ENCODE measurements around the gene CCL17. TPM values are rescaled to one million over a fixed set of nuclear protein-coding genes. Genes with fewer than 3 reads are reported as not detected.
A peak's percentile ranks its signal among the peaks of the same experiment; 100 is the strongest.

Gene CCL17
- total and polyA plus RNA-seq, 10 of the 15 experiments (the other 5 are each of a cell fraction or from before 2014, with no cell fraction given), result 1.2 to 84.9 (median 34.2) TPM

DNA sequence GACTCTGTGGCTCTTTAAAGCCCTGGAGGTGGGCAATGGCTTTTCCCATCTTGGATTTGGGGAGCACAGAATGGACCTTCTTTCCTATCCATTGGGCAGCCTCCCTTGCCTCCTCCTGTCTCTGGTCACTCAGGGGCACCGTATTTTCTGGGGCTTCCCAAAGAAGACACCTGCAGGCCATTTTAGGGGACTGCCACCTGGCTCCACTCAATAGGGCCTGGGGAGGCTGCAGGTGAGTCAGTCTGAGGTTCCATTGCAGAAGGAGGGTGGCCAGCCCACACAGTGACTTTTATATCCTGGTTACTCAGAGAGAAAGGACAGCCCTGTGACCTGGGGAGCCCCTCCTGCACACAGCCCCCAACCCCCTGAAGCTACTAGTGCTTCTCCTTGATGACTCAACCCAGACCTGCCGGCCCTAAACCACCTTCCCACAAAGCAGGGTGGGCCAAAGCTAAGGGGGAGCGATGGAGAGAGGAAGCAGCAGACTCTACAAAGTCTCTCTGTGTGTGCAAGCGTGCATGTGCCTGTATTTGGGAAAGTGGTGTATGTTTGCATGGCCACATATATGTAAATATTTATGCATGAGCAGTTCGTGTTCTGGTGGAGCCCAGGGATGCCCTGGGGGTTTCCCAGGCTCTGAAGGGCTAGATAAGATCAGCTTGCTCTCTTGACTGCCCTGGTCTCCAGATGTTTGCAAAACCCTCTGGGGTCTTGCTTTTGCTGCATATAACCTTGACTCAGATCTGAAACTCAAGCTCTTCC is 27.3 kb upstream of the CCL17 start (continued):
- TF ChIP-seq, protein P1, sequence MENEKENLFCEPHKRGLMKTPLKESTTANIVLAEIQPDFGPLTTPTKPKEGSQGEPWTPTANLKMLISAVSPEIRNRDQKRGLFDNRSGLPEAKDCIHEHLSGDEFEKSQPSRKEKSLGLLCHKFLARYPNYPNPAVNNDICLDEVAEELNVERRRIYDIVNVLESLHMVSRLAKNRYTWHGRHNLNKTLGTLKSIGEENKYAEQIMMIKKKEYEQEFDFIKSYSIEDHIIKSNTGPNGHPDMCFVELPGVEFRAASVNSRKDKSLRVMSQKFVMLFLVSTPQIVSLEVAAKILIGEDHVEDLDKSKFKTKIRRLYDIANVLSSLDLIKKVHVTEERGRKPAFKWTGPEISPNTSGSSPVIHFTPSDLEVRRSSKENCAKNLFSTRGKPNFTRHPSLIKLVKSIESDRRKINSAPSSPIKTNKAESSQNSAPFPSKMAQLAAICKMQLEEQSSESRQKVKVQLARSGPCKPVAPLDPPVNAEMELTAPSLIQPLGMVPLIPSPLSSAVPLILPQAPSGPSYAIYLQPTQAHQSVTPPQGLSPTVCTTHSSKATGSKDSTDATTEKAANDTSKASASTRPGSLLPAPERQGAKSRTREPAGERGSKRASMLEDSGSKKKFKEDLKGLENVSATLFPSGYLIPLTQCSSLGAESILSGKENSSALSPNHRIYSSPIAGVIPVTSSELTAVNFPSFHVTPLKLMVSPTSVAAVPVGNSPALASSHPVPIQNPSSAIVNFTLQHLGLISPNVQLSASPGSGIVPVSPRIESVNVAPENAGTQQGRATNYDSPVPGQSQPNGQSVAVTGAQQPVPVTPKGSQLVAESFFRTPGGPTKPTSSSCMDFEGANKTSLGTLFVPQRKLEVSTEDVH (IDR thresholded peaks at IDR 0.05; ENCODE audit: low read depth, partially characterized antibody), result no peak
- TF ChIP-seq ZNF207 (IDR thresholded peaks at IDR 0.05; ENCODE audit: borderline replicate concordance) (no peak), SUZ12 (IDR thresholded peaks at IDR 0.05; ENCODE audit: unreplicated experiment) (no peak), STAT1 (conservative IDR thresholded peaks at IDR 0.05) (no peak), CBX3 (IDR thresholded peaks at IDR 0.05; ENCODE audit: borderline replicate concordance, low read depth) (no peak), RFX5 (IDR thresholded peaks at IDR 0.05; ENCODE audit: low read depth, low read length) (no peak), RAD21 (IDR thresholded peaks at IDR 0.05; ENCODE audit: insufficient read depth, low read depth, low read length) (peak; percentile 47; the same call in 1 of the 2 replicates), DPF2 (IDR thresholded peaks at IDR 0.05) (peak; percentile 89), TAF1 (IDR thresholded peaks at IDR 0.05; ENCODE audit: borderline replicate concordance, low read depth, low read length) (no peak), ASH2L (IDR thresholded peaks at IDR 0.05; ENCODE audit: borderline replicate concordance, low read depth) (no peak)
- TF ChIP-seq, protein P2, sequence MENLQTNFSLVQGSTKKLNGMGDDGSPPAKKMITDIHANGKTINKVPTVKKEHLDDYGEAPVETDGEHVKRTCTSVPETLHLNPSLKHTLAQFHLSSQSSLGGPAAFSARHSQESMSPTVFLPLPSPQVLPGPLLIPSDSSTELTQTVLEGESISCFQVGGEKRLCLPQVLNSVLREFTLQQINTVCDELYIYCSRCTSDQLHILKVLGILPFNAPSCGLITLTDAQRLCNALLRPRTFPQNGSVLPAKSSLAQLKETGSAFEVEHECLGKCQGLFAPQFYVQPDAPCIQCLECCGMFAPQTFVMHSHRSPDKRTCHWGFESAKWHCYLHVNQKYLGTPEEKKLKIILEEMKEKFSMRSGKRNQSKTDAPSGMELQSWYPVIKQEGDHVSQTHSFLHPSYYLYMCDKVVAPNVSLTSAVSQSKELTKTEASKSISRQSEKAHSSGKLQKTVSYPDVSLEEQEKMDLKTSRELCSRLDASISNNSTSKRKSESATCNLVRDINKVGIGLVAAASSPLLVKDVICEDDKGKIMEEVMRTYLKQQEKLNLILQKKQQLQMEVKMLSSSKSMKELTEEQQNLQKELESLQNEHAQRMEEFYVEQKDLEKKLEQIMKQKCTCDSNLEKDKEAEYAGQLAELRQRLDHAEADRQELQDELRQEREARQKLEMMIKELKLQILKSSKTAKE (IDR thresholded peaks at IDR 0.05; ENCODE audit: low read depth, poor library complexity, severe bottlenecking), result peak; percentile 64
